Panc1 (cell line): Measurements from ENCODE around the gene FXYD3. TPM values are rescaled to one million over a fixed set of nuclear protein-coding genes. Genes with fewer than 3 reads are reported as not detected.

Experiments used
- ATAC-seq: fragments of 200-7000 bp; cut with Tn5 transposase; 2 replicates; pipeline ENCODE4 v1.9.1; 2020; ENCODE audit warnings: mild to moderate bottlenecking, moderate library complexity
- BruUV-seq: library from RNA; stranded (reverse); fragments of 400-500 nt; replicated peaks from 2 replicates; lab custom pipeline; 2021; lab: Mats Ljungman, UMichigan
- CTCF ChIA-PET: fragments of 300-600 bp; sonication (Branson Sonifier 250); formaldehyde crosslinking; loops from one replicate; lab custom pipeline; 2022; ENCODE audit warnings: antibody characterized with exemption; lab: Charles Lee
- POLR2A ChIA-PET: fragments of 300-600 bp; sonication (Branson Sonifier 250); formaldehyde crosslinking; loops from one replicate; lab custom pipeline; 2022; ENCODE audit warnings: antibody characterized with exemption; lab: Charles Lee
- DNase-seq: peaks from one replicate; pipeline ENCODE4 v3.0.0-alpha.2; 2010; ENCODE audit warnings: low read depth, low spot score
- H3K27ac ChIP-seq: 2 replicates; pipeline ENCODE4 v1.5.1; 2011; ENCODE audit warnings: mild to moderate bottlenecking, low read length, inconsistent platforms
- H3K27me3 ChIP-seq: fragments of 200-500 bp; sonication (Bioruptor generic); 2 replicates; pipeline ENCODE4 v1.6.0; 2014; ENCODE audit warnings: low read length, inconsistent platforms; ENCODE audit not compliant: control insufficient read depth, insufficient read depth
- H3K36me3 ChIP-seq: fragments of 200-500 bp; sonication (Bioruptor generic); 2 replicates; pipeline ENCODE4 v1.5.1; 2014; ENCODE audit warnings: inconsistent platforms, mild to moderate bottlenecking, low read length, moderate library complexity; ENCODE audit not compliant: control insufficient read depth, insufficient read depth
- H3K4me1 ChIP-seq: 2 replicates; pipeline ENCODE4 v1.5.1; 2011; ENCODE audit warnings: inconsistent platforms, mild to moderate bottlenecking, low read length, moderate library complexity; ENCODE audit not compliant: control insufficient read depth, insufficient read depth
- H3K4me3 ChIP-seq, 2 experiments: 2 replicates each; pipeline ENCODE4 v1.5.1; 2011 to 2012; ENCODE audit warnings: low read depth in 2 of 2, low read length in 2 of 2, mild to moderate bottlenecking in 2 of 2, inconsistent platforms in 1 of 2, moderate library complexity in 1 of 2
- H3K9me3 ChIP-seq: fragments of 200-500 bp; sonication (Bioruptor generic); 2 replicates; pipeline ENCODE4 v1.5.1; 2014; ENCODE audit warnings: low read depth, mild to moderate bottlenecking, inconsistent platforms, low read length, moderate library complexity; ENCODE audit not compliant: control insufficient read depth, insufficient read depth
- POLR2AphosphoS5 ChIP-seq: IDR thresholded peaks from 2 replicates; pipeline ENCODE4 v1.6.1; 2012; ENCODE audit warnings: mild to moderate bottlenecking, low read depth, low read length, moderate library complexity
- SIN3A ChIP-seq: IDR thresholded peaks from 2 replicates; pipeline ENCODE4 v1.6.1; 2012; ENCODE audit warnings: low read depth, mild to moderate bottlenecking, low read length, moderate library complexity, borderline replicate concordance; ENCODE audit not compliant: insufficient read depth
- TCF7L2 ChIP-seq: IDR thresholded peaks from 2 replicates; pipeline ENCODE4 v1.6.1; 2011; ENCODE audit warnings: mild to moderate bottlenecking, low read depth, low read length, inconsistent platforms
- in situ Hi-C: cut with HindIII; loops from 2 replicates; pipeline ENCODE4 v1.10.0; 2016; ENCODE audit warnings: low sequenced_read_pairs, low pct_unique_long_range_greater_than_20kb
- intact Hi-C: fragments of 100-400 bp; cut with micrococcal nuclease; formaldehyde crosslinking; loops from one replicate; pipeline ENCODE4 v1.10.0; 2022; ENCODE audit not compliant: unreplicated experiment
- total RNA-seq: library from RNA; stranded (reverse); gene quantifications from one replicate; pipeline ENCODE4 v1.2.1, GENCODE V29; 2021; ENCODE audit not compliant: unreplicated experiment
- TF ChIP-seq, protein P1 (sequence below), 2 experiments: IDR thresholded peaks; 2 replicates each; pipeline ENCODE4 v1.6.1; 2011 to 2012; ENCODE audit warnings: low read depth in 2 of 2, control low read depth in 1 of 2, low read length in 1 of 2, mild to moderate bottlenecking in 1 of 2, moderate library complexity in 1 of 2; ENCODE audit not compliant: insufficient read depth in 1 of 2
- TF ChIP-seq, protein P2 (sequence below): fragments of 450-650 bp; IDR thresholded peaks from 2 replicates; pipeline ENCODE4 v1.5.1; 2017; ENCODE audit warnings: mild to moderate bottlenecking

FXYD3 gene
- total RNA-seq, 1 experiment from 2014 or later, result not detected

DNA sequence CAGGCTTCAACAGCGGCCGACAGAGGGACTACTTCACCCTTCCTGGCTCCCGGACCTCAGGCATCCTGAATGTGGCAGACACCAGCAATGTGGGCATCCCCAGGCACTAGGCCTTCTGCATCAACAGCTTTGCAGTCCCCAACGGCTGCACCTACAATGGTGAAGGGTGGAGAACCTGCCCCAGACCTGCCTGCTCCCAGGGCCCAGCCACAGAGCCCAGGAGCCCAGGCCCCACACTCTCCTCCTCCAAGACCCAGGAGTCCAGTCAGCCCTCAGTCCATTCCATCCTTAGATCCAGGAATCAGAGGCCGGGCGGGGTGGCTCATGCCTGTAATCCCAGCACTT, 39.6 kb upstream of the FXYD3 start:
- no peaks in the 10 kb centered on the region for H3K36me3 ChIP-seq
- no peak for DNase-seq
- POLR2A ChIA-PET, result interaction anchor here (0.6 kb wide), 1 partner anchor 11 kb away, joined by 3 read pairs; no protein-coding TSS in a partner anchor
- no peaks in the 10 kb centered on the region for H3K9me3 ChIP-seq
- CTCF ChIA-PET, result no interaction called here
- peak; percentile 44 for ATAC-seq
- no peaks in the 10 kb centered on the region; the same call in 1 of the 2 replicates for H3K27me3 ChIP-seq
- in situ Hi-C loops (no loop called here), intact Hi-C loops (no loop called here)
- TF ChIP-seq TCF7L2 (no peak), SIN3A (no peak)
- TF ChIP-seq, protein P1, sequence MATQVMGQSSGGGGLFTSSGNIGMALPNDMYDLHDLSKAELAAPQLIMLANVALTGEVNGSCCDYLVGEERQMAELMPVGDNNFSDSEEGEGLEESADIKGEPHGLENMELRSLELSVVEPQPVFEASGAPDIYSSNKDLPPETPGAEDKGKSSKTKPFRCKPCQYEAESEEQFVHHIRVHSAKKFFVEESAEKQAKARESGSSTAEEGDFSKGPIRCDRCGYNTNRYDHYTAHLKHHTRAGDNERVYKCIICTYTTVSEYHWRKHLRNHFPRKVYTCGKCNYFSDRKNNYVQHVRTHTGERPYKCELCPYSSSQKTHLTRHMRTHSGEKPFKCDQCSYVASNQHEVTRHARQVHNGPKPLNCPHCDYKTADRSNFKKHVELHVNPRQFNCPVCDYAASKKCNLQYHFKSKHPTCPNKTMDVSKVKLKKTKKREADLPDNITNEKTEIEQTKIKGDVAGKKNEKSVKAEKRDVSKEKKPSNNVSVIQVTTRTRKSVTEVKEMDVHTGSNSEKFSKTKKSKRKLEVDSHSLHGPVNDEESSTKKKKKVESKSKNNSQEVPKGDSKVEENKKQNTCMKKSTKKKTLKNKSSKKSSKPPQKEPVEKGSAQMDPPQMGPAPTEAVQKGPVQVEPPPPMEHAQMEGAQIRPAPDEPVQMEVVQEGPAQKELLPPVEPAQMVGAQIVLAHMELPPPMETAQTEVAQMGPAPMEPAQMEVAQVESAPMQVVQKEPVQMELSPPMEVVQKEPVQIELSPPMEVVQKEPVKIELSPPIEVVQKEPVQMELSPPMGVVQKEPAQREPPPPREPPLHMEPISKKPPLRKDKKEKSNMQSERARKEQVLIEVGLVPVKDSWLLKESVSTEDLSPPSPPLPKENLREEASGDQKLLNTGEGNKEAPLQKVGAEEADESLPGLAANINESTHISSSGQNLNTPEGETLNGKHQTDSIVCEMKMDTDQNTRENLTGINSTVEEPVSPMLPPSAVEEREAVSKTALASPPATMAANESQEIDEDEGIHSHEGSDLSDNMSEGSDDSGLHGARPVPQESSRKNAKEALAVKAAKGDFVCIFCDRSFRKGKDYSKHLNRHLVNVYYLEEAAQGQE (IDR thresholded peaks at IDR 0.05; ENCODE audit: insufficient read depth in 1 of 2, low read depth in 2 of 2, low read length in 1 of 2), result no peak
- no peak overlapping the region for H3K27ac ChIP-seq
- no peak overlapping the region for H3K4me3 ChIP-seq
- no peaks in the 10 kb centered on the region for H3K4me1 ChIP-seq
- no TSS peak for BruUV-seq

DNA sequence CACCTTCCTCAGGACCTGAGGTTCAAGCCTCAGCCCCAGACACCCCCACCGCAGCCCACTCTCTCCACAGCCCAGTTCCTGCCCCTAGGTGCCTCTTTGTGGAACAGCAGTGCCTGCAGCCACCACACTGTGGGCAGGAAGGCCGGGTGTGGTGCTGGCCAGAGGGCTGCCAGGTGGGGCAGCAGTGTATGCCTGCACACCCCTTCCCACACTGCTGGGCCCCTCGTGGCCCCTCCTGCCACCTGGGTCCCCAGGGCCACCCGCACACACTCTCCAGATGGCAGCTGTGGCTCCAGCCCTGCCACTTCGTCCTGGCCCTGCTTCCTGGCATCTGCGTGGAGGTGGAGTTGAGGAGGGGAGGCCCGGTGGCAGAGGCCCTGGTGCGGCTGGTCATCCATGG, 39.0 kb upstream of the FXYD3 start:
- intact Hi-C loops, result no loop called here
- ATAC-seq (no peak), DNase-seq (no peak)
- Histone ChIP-seq H3K4me1 (no peaks in the 10 kb centered on the region), H3K9me3 (no peaks in the 10 kb centered on the region), H3K27me3 (no peaks in the 10 kb centered on the region; the same call in 1 of the 2 replicates), H3K36me3 (no peaks in the 10 kb centered on the region), H3K27ac (no peak overlapping the region), H3K4me3 (no peak overlapping the region)
- TF ChIP-seq SIN3A (no peak), POLR2AphosphoS5 (no peak), TCF7L2 (no peak)
- TF ChIP-seq, protein P2, sequence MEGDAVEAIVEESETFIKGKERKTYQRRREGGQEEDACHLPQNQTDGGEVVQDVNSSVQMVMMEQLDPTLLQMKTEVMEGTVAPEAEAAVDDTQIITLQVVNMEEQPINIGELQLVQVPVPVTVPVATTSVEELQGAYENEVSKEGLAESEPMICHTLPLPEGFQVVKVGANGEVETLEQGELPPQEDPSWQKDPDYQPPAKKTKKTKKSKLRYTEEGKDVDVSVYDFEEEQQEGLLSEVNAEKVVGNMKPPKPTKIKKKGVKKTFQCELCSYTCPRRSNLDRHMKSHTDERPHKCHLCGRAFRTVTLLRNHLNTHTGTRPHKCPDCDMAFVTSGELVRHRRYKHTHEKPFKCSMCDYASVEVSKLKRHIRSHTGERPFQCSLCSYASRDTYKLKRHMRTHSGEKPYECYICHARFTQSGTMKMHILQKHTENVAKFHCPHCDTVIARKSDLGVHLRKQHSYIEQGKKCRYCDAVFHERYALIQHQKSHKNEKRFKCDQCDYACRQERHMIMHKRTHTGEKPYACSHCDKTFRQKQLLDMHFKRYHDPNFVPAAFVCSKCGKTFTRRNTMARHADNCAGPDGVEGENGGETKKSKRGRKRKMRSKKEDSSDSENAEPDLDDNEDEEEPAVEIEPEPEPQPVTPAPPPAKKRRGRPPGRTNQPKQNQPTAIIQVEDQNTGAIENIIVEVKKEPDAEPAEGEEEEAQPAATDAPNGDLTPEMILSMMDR, result no peak
- TF ChIP-seq, protein P1 (IDR thresholded peaks at IDR 0.05; ENCODE audit: insufficient read depth in 1 of 2, low read depth in 2 of 2, low read length in 1 of 2), result no peak
- BruUV-seq, result no TSS peak
- CTCF ChIA-PET, result no interaction called here
- in situ Hi-C loops, result no loop called here
- POLR2A ChIA-PET, result no interaction called here
